T-cell (primary cell): ENCODE measurements around the gene PHLDB1. TPM values are rescaled to one million over a fixed set of nuclear protein-coding genes. Genes with fewer than 3 reads are reported as not detected.
A peak's percentile ranks its signal among the peaks of the same experiment; 100 is the strongest.

Experiments used
- ATAC-seq, 4 experiments: fragments of 200-7000 bp in 3 of 4; fragments of 150-1000 bp in 1 of 4; cut with Tn5 transposase; replicated peaks in 1 of 4; 1 replicate in 3 of 4; 2 replicates in 1 of 4; pipeline ENCODE4 v1.10.0; 2021; ENCODE audit warnings: moderate library complexity in 3 of 4, mild to moderate bottlenecking in 2 of 4, moderate number of reproducible peaks in 1 of 4
- CTCF ChIA-PET, 2 donors: fragments of 300-600 bp; sonication (Branson Sonifier 250); formaldehyde crosslinking; loops; one replicate each; lab custom pipeline; 2022; ENCODE audit warnings: antibody characterized with exemption in 2 of 2; lab: Charles Lee
- POLR2A ChIA-PET, 2 donors: fragments of 300-600 bp; sonication (Branson Sonifier 250); formaldehyde crosslinking; loops; one replicate each; lab custom pipeline; 2022; ENCODE audit warnings: antibody characterized with exemption in 2 of 2; lab: Charles Lee
- DNase-seq, 35 experiments: peaks; one replicate each; pipeline versions ENCODE4 v3.0.0 to v3.0.0-alpha.2; 2013 to 2023
- H3K27ac ChIP-seq: one replicate; pipeline ENCODE4 v1.5.1; 2013; ENCODE audit warnings: low read length
- H3K27me3 ChIP-seq, 2 experiments: replicated peaks in 1 of 2; 1 replicate in 1 of 2; 2 replicates in 1 of 2; pipeline versions ENCODE4 v1.6.1 to v1.7.0; 2013; ENCODE audit warnings: low read length in 1 of 2, mixed read lengths in 1 of 2; ENCODE audit not compliant: control insufficient read depth in 2 of 2, insufficient read depth in 2 of 2; ENCODE audit errors: extremely low read depth in 1 of 2
- H3K36me3 ChIP-seq, 2 donors: 1 replicate in 1 of 2; 2 replicates in 1 of 2; pipeline versions ENCODE4 v1.6.1 to v1.7.0; 2013; ENCODE audit warnings: low read length in 1 of 2; ENCODE audit not compliant: control insufficient read depth in 2 of 2, insufficient read depth in 1 of 2; ENCODE audit errors: extremely low read depth in 1 of 2
- H3K4me1 ChIP-seq, 2 experiments: 1 replicate in 1 of 2; 2 replicates in 1 of 2; pipeline versions ENCODE4 v1.6.1 to v1.7.0; 2013; ENCODE audit warnings: low read length in 2 of 2, mixed read lengths in 1 of 2; ENCODE audit not compliant: insufficient read depth in 2 of 2, control insufficient read depth in 1 of 2; ENCODE audit errors: extremely low read depth in 1 of 2
- H3K4me3 ChIP-seq, 2 donors: 1 replicate in 1 of 2; 2 replicates in 1 of 2; pipeline versions ENCODE4 v1.5.1 to v1.7.0; 2013; ENCODE audit warnings: mild to moderate bottlenecking in 2 of 2, low read length in 1 of 2, moderate library complexity in 1 of 2; ENCODE audit not compliant: control insufficient read depth in 1 of 2; ENCODE audit errors: extremely low read depth in 1 of 2
- H3K9me3 ChIP-seq: 2 replicates; pipeline ENCODE4 v1.7.0; 2013
- H3K27ac Mint-ChIP-seq, 2 donors: one replicate each; pipeline ENCODE4 v1.8.0; 2020 to 2021; ENCODE audit warnings: mild to moderate bottlenecking in 2 of 2, mixed read lengths in 2 of 2
- H3K27me3 Mint-ChIP-seq, 2 donors: one replicate each; pipeline ENCODE4 v1.8.0; 2021 to 2022; ENCODE audit warnings: mixed read lengths in 2 of 2
- H3K36me3 Mint-ChIP-seq: one replicate; pipeline ENCODE4 v1.8.0; 2021; ENCODE audit warnings: mixed read lengths
- H3K4me1 Mint-ChIP-seq, 3 donors: one replicate each; pipeline ENCODE4 v1.8.0; 2020 to 2022; ENCODE audit warnings: mixed read lengths in 3 of 3, mild to moderate bottlenecking in 1 of 3
- H3K4me3 Mint-ChIP-seq, 3 donors: one replicate each; pipeline ENCODE4 v1.8.0; 2020 to 2022; ENCODE audit warnings: mild to moderate bottlenecking in 3 of 3, mixed read lengths in 3 of 3, moderate library complexity in 3 of 3
- H3K9me3 Mint-ChIP-seq, 3 donors: one replicate each; pipeline ENCODE4 v1.8.0; 2020 to 2022; ENCODE audit warnings: mixed read lengths in 3 of 3
- WGBS: methylation state at CpG from one replicate; pipeline ENCODE4 v1.1.5; 2013; ENCODE audit warnings: missing lambda C conversion rate; ENCODE audit not compliant: insufficient coverage; 5-methylcytosine and 5-hydroxymethylcytosine counted together
- total RNA-seq, 35 experiments: library from RNA in 6 of 35; stranded (reverse) in 6 of 35; fragments of 120-200 nt in 1 of 35; gene quantifications; one replicate each; pipeline versions ENCODE4 v1.2.1 to v1.2.4 and lab custom pipeline; 2013 to 2026

PHLDB1 gene
- total RNA-seq, 5 donors from 2014 or later (not counting 1 experiment from before 2014, with no cell fraction given), result 1.8 to 7.8 (median 4.0) TPM

- H3K4me3 ChIP-seq, result no peak overlapping the region
- no peaks in the 10 kb centered on the region for H3K9me3 ChIP-seq
- H3K4me1 Mint-ChIP-seq, result peaks cover 0 to 4% (median 0%) of the 10 kb centered on the region in 3 donors
- H3K36me3 Mint-ChIP-seq, result no peaks in the 10 kb centered on the region
- H3K4me1 ChIP-seq, result peaks cover 0 to 4% of the 10 kb centered on the region in 2 experiments
- no peaks in the 10 kb centered on the region for H3K9me3 Mint-ChIP-seq
- H3K27ac ChIP-seq, result no peak overlapping the region
- no peak overlapping the region for H3K27ac Mint-ChIP-seq
- ChIA-PET CTCF (no interaction called here), POLR2A (no interaction called here)
- H3K27me3 Mint-ChIP-seq, result peaks cover 0 to 3% of the 10 kb centered on the region in 2 donors
- DNase-seq (no peak), ATAC-seq (no peak)
- peaks cover 0 to 23% of the 10 kb centered on the region in 2 experiments for H3K27me3 ChIP-seq
- no peaks in the 10 kb centered on the region for H3K36me3 ChIP-seq
- WGBS, result no CpG with 5 or more reads among the region's 4 CpGs
- H3K4me3 Mint-ChIP-seq, result no peak overlapping the region
These were observed 26.6 kb downstream of the PHLDB1 start for GRCh38 chr11:118633979-118634378.

GRCh38 chr11:118634431-118635236 is 27.2 kb downstream of the PHLDB1 start:
- ChIA-PET CTCF (no interaction called here), POLR2A (interaction anchor here in 1 of 2 donors (0.6 kb wide), 1 partner anchor 421 kb away, joined by 3 read pairs; no protein-coding TSS in a partner anchor)
- 73% methylated on average over 30 of the region's 41 CpGs for WGBS
- Mint-ChIP-seq H3K4me1 (peaks cover 0 to 4% (median 0%) of the 10 kb centered on the region in 3 donors), H3K9me3 (no peaks in the 10 kb centered on the region), H3K27me3 (peaks cover 0 to 3% of the 10 kb centered on the region in 2 donors), H3K4me3 (no peak overlapping the region), H3K27ac (no peak overlapping the region), H3K36me3 (no peaks in the 10 kb centered on the region)
- ATAC-seq, result peak in 3 of 4 experiments; percentile 68 to 73 (median 71)
- H3K36me3 ChIP-seq, result no peaks in the 10 kb centered on the region
- no peaks in the 10 kb centered on the region for H3K9me3 ChIP-seq
- no peak overlapping the region for H3K27ac ChIP-seq
- H3K4me3 ChIP-seq, result no peak overlapping the region
- peak in 5 of 35 experiments; percentile 11 to 46 (median 15) for DNase-seq
- peaks cover 0 to 23% of the 10 kb centered on the region in 2 experiments for H3K27me3 ChIP-seq
- peaks cover 0 to 4% of the 10 kb centered on the region in 2 experiments for H3K4me1 ChIP-seq

DNA sequence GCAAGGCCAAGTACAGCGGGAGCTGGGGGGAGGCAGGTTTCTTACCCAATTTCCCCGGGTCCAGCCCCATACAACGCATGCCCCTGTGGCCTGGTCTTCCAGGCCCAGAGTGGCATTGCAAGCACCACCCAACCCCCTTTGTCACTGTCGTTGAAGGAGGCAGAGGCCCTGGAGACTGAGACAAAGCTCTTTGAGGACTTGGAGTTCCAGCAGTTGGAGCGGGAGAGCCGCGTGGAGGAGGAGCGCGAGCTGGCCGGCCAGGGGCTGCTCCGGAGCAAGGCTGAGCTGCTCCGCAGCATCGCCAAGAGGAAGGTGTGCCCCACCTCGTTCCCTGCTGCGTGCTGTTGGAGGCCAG is 27.8 kb downstream of the PHLDB1 start:
- WGBS, result 91% methylated on average over 14 of the region's 15 CpGs
- Mint-ChIP-seq H3K4me1 (peaks cover 0 to 4% (median 0%) of the 10 kb centered on the region in 3 donors), H3K27me3 (peaks cover 0 to 3% of the 10 kb centered on the region in 2 donors), H3K27ac (no peak overlapping the region), H3K4me3 (no peak overlapping the region), H3K9me3 (no peaks in the 10 kb centered on the region), H3K36me3 (no peaks in the 10 kb centered on the region)
- CTCF ChIA-PET, result interaction anchor here in 1 of 2 donors (0.7 kb wide), 1 partner anchor 9 kb away, joined by 3 read pairs; no protein-coding TSS in a partner anchor
- Histone ChIP-seq H3K9me3 (no peaks in the 10 kb centered on the region), H3K36me3 (no peaks in the 10 kb centered on the region), H3K27me3 (peaks cover 0 to 23% of the 10 kb centered on the region in 2 experiments), H3K4me3 (no peak overlapping the region), H3K4me1 (peaks cover 0 to 4% of the 10 kb centered on the region in 2 experiments), H3K27ac (no peak overlapping the region)
- ATAC-seq (no peak), DNase-seq (no peak)
- POLR2A ChIA-PET, result interaction anchor here in 1 of 2 donors (0.5 kb wide), 1 partner anchor 46 kb away, joined by 3 read pairs; no protein-coding TSS in a partner anchor

- Histone ChIP-seq H3K9me3 (no peaks in the 10 kb centered on the region), H3K4me3 (no peak overlapping the region), H3K27ac (no peak overlapping the region), H3K4me1 (peaks cover 0 to 4% of the 10 kb centered on the region in 2 experiments), H3K27me3 (peaks cover 0 to 23% of the 10 kb centered on the region in 2 experiments), H3K36me3 (no peaks in the 10 kb centered on the region)
- Mint-ChIP-seq H3K27ac (no peak overlapping the region), H3K36me3 (no peaks in the 10 kb centered on the region), H3K9me3 (no peaks in the 10 kb centered on the region), H3K4me3 (no peak overlapping the region), H3K27me3 (peaks cover 0 to 3% of the 10 kb centered on the region in 2 donors), H3K4me1 (peaks cover 0 to 4% (median 0%) of the 10 kb centered on the region in 3 donors)
- CTCF ChIA-PET, result interaction anchor here in 1 of 2 donors (0.7 kb wide), 1 partner anchor 9 kb away, joined by 3 read pairs; no protein-coding TSS in a partner anchor
- POLR2A ChIA-PET, result interaction anchor here in 1 of 2 donors (0.5 kb wide), 1 partner anchor 45 kb away, joined by 3 read pairs; no protein-coding TSS in a partner anchor
- DNase-seq, result no peak
- ATAC-seq, result no peak
- 90% methylated on average over 1 of the region's 2 CpGs for WGBS
These were observed 28.2 kb downstream of the PHLDB1 start for GRCh38 chr11:118635642-118636041.

GRCh38 chr11:118636569-118637290 is 29.3 kb downstream of the PHLDB1 start:
- H3K36me3 ChIP-seq, result no peaks in the 10 kb centered on the region
- no peaks in the 10 kb centered on the region for H3K9me3 ChIP-seq
- H3K4me3 Mint-ChIP-seq, result no peak overlapping the region
- POLR2A ChIA-PET, result no interaction called here
- H3K27ac ChIP-seq, result no peak overlapping the region
- no peak overlapping the region for H3K27ac Mint-ChIP-seq
- peaks cover 0 to 18% of the 10 kb centered on the region in 2 experiments for H3K27me3 ChIP-seq
- CTCF ChIA-PET, result no interaction called here
- H3K9me3 Mint-ChIP-seq, result no peaks in the 10 kb centered on the region
- H3K4me3 ChIP-seq, result no peak overlapping the region
- H3K36me3 Mint-ChIP-seq, result no peaks in the 10 kb centered on the region
- peaks cover 0 to 3% of the 10 kb centered on the region in 2 donors for H3K27me3 Mint-ChIP-seq
- H3K4me1 ChIP-seq, result peaks cover 0 to 4% of the 10 kb centered on the region in 2 experiments
- 73% methylated on average over 2 of the region's 8 CpGs for WGBS
- DNase-seq (no peak), ATAC-seq (no peak)
- peaks cover 0 to 4% (median 0%) of the 10 kb centered on the region in 3 donors for H3K4me1 Mint-ChIP-seq

DNA sequence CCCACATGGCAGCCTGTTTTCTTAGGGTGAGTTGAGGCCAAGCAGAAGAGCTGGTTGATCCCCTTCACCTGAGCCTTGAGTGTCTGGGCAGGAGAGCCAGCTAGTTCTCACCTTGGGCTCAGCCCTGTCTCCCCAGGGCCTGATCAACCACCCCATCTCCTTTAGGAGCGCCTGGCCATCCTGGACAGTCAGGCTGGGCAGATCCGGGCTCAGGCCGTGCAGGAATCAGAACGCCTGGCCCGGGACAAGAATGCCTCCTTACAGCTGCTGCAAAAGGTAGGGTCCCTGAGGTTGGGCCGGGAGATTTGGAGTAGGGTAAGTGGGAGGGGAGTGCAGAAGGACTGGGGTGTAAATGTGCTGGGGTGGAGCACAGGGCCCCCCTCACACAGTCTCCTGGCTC is 31.3 kb downstream of the PHLDB1 start:
- peaks cover 0 to 3% of the 10 kb centered on the region in 2 donors for H3K27me3 Mint-ChIP-seq
- Histone ChIP-seq H3K4me3 (no peak overlapping the region), H3K9me3 (no peaks in the 10 kb centered on the region), H3K36me3 (no peaks in the 10 kb centered on the region), H3K27me3 (peaks cover 0 to 18% of the 10 kb centered on the region in 2 experiments), H3K4me1 (peaks cover 0 to 4% of the 10 kb centered on the region in 2 experiments), H3K27ac (no peak overlapping the region)
- ATAC-seq (no peak), DNase-seq (no peak)
- H3K4me1 Mint-ChIP-seq, result peaks cover 0 to 4% (median 0%) of the 10 kb centered on the region in 3 donors
- POLR2A ChIA-PET, result no interaction called here
- no peak overlapping the region for H3K27ac Mint-ChIP-seq
- H3K9me3 Mint-ChIP-seq, result no peaks in the 10 kb centered on the region
- CTCF ChIA-PET, result no interaction called here
- H3K36me3 Mint-ChIP-seq, result no peaks in the 10 kb centered on the region
- H3K4me3 Mint-ChIP-seq, result no peak overlapping the region
- WGBS, result 91% methylated on average over 5 of the region's 6 CpGs
